Breast epithelium (tissue), 3 donors: Measurements from ENCODE around the gene LYZL2.

Source experiments
- CTCF ChIP-seq, 3 donors: fragments of 450-650 bp; IDR thresholded peaks; one replicate each; pipeline ENCODE4 v1.5.1; 2016 to 2017; ENCODE audit warnings: antibody characterized with exemption in 3 of 3, mild to moderate bottlenecking in 3 of 3, moderate library complexity in 3 of 3
- POLR2A ChIP-seq: fragments of 450-650 bp; IDR thresholded peaks from one replicate; pipeline ENCODE4 v1.6.1; 2016; ENCODE audit warnings: antibody characterized with exemption, mild to moderate bottlenecking, moderate library complexity
- POLR2AphosphoS5 ChIP-seq, 3 donors: sonication (generic); formaldehyde crosslinking; IDR thresholded peaks; one replicate each; pipeline ENCODE4 v1.6.1; 2017; ENCODE audit warnings: antibody characterized with exemption in 3 of 3

- TF ChIP-seq POLR2A (no peak), CTCF (IDR thresholded peaks at IDR 0.05) (no peak), POLR2AphosphoS5 (IDR thresholded peaks at IDR 0.05) (no peak)
Measured at GRCh38 chr10:30600005-30600404, 29.5 kb downstream of the LYZL2 start.
